Activated CD4-positive, alpha-beta T cell treated with anti-CD3 and anti-CD28 coated beads for 24 hours (primary cell): ENCODE measurements around the gene CACNA1C.

Experiments used
- DNase-seq, 2 donors: peaks; one replicate each; pipeline ENCODE4 v3.0.0-alpha.2; 2020; ENCODE audit warnings: low read depth in 2 of 2

CACNA1C gene

GRCh38 chr12:2553388-2554126 lies 500.8 kb downstream of the CACNA1C start:
- no peak for DNase-seq

DNA sequence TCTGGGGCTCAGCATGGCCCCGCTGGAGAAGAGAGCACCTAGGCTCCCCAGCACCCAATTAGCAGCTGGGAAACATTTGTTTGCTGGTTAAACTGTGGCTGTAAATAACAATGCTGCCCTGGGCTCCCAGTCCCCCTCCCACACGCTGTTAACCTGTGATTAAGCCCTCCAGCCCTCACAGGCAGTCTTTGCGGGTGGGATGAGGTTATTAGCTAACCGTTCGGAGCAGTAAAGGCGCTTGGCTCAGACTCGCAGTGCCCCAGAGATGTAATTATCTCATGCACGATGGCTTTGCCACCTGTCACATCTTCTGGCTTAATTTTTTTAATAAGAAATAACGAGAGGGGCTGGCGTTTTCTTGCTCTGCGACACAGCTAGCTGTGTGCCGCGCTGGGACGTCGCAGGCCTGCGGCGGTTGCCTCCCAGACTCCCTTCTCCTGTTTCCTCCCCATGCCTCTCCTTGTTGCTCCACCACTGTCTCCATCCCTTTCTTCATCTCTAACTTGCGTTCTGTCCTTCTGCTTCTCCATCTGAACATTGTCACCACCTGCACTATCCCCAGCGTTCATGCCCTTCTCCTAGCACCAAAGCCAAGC lies 502.8 kb downstream of the CACNA1C start:
- no peak for DNase-seq

GRCh38 chr12:2557597-2557996 lies 504.8 kb downstream of the CACNA1C start:
- DNase-seq, result no peak

DNA sequence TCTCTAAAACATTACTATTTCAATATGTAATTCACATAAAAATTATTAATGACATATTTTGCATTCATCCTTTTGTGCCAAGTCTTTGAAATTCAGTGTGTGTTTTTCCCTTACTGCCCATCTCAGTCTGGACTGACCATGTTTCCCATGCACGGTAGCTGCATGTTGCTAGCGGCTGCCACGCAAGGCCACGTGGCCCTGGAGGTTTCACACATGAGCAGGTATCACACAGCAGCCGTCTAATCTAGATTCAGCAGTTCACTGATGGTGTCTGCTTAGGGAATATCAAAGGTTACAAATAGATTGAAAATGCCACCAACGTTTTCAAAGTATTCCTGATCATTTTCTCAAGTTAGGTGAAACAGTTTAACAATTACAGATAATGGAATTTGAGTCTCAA lies 507.1 kb downstream of the CACNA1C start:
- DNase-seq, result no peak

GRCh38 chr12:2560356-2560755 lies 507.6 kb downstream of the CACNA1C start:
- DNase-seq, result no peak

DNA sequence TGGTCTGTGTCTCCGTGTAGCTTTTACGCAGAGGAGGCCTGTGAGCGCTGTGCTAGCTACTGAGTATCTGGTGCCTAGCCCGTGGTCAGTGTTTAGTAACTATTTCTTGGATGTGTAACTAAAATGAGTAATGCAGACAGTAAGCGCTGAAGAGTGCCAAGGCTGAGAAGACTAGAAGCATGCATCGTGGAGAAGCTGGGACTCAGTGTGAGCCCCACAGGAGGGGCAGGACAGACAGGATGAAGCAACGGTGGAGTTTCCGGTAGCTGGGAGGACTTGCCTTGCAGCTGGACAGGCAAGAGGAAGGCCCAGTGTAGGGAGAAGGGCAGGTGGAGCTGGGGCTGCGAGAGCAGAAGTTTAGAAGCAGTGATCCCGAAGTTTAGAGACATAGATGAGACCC lies 508.6 kb downstream of the CACNA1C start:
- DNase-seq, result no peak

DNA sequence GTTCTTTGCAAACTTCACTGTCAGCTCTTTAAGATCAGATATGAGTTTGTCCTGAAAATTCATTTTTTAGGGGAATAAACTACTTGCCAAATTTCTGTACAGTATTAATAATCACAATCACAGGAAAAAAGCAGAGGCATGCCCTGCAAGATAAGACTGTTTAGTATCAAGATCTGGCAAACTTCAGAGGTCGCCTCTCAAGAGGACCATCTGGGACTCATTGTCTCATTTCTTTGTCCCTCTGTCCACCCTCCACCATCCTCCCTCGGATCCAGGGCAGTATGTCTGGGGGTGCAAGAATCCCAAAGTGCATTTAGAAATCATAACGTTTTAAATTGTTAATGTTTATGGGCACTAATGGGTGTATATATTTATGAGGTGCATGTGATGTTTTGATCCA lies 509.6 kb downstream of the CACNA1C start:
- no peak for DNase-seq

DNA sequence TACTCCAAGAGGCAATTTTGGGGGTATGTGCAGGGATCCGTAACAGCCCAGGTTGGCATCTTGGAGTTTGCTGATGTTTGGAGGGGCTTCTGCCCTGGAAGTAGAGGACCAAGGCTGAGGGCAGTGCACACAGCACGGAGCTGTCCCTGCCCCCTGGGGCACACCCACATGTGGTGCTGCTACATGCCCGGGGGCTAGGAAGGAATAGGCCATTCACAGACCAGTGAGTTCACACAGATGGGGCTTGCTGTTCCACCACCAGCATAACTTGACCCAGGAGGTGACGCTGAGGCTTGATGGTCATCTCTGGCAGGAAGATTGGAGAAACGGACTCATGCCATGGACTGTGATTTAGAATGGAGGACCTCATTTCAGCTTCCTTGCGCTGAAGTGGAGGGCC lies 510.9 kb downstream of the CACNA1C start:
- DNase-seq, result no peak

DNA sequence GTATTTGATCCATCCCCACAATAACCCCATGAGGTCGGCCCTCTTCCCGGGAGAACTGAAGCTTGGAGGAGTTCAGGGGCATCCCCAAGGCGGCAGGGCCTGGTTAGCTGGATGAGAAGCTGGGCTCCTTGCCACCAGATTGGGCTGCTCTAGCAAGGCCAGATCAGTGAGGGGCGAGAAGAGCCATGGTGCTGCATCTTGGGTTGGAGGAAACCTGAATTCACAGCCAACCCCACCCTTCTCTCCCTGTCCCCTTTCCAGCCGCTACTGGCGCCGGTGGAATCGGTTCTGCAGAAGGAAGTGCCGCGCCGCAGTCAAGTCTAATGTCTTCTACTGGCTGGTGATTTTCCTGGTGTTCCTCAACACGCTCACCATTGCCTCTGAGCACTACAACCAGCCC lies 513.4 kb downstream of the CACNA1C start:
- no peak for DNase-seq

DNA sequence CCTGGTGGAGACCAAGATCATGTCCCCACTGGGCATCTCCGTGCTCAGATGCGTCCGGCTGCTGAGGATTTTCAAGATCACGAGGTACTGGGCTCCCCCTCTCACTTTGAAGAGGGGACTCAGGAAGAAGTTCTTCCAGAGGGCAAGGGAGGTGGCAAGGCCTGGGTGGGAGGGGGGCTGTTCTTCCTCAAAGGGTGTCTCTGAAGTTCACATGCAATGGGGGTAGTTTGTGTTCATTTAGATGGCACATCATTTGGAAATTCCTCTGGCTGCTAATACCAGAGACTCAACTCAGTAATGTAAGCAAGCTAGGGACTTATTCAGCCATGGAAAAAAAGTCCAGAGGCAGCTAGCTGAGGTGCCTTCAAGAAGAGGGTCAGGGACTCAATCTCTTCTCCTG lies 514.9 kb downstream of the CACNA1C start:
- DNase-seq, result no peak

DNA sequence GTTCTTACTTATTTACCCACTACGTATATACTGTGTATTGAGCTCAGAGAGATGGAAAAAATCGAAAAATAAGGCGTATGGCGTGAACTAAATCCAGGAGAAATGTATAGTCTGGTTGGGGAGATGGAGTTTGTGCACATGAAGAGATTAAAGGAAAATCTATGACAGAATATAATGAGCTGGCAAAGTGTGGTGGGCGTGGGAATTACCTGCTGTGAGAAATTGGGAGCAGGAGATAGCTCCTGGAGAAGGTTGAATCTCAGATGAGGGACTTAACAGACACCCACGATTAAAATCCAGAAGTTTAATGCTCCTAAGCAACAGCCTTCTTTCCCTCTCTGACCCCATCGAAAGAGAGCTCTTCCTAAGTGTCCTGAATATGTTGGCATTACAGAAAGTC lies 517.8 kb downstream of the CACNA1C start:
- no peak for DNase-seq

- no peak for DNase-seq
Observed at GRCh38 chr12:2574355-2574935, 521.7 kb downstream of the CACNA1C start.

DNA sequence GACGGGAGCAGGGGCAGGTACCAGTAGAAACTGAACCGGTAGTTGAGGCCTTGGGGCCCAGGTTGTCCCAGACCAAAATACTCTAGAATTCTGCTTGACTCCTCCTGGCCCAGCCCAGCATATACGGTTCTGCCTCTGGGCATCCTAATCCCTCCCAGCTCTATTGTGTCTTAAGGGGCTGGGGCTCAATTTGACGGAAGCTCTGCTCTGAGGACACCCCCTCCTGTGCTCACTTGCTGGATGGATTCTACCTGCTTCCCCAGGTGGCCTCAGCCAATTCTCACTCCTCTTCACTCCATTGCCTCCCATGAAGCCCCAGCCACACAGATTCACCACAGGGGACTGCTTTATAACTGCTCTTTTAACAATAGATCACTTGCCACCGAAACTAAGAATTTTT lies 522.5 kb downstream of the CACNA1C start:
- DNase-seq, result no peak

DNA sequence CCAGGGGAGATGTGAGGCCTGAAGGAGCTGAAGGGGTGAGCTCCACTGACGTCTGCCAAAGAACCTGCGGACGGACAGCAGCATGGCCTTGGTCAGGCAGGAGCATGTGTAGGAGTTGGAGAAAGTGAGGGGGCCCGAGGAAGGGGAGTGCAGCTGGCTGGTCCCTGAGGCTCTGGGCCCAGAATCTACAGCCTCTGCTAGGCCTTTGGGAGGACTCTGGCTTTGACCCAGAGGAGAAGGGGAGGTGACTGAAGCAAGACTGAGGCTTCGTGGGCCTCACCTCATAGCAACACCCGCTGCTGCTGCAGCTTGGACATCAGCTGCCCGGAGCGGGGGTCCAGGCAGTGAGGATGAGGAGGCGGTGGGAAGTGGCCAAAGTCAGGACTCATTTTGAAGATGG lies 525.4 kb downstream of the CACNA1C start:
- no peak for DNase-seq

- no peak for DNase-seq
Observed at GRCh38 chr12:2578772-2579171, 526.0 kb downstream of the CACNA1C start.

DNA sequence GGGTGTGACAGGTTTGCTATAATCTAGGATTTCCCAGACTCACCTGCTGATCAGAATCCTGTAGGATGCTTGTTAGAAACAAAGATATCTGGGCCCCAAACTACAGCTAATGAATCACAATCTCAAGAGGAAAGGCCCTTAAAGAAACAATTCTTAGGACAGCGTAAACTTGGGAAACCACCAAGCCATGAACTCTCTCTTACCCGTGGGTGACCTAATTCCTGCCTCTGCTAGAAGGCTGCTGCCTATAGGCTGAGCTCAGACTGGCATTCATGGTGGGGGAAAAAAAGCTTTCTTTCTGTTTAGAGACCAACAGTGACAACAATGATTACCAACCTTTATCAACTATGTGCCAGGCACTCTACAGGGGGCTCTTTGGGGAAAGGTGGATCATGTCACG lies 528.0 kb downstream of the CACNA1C start:
- DNase-seq, result no peak

DNA sequence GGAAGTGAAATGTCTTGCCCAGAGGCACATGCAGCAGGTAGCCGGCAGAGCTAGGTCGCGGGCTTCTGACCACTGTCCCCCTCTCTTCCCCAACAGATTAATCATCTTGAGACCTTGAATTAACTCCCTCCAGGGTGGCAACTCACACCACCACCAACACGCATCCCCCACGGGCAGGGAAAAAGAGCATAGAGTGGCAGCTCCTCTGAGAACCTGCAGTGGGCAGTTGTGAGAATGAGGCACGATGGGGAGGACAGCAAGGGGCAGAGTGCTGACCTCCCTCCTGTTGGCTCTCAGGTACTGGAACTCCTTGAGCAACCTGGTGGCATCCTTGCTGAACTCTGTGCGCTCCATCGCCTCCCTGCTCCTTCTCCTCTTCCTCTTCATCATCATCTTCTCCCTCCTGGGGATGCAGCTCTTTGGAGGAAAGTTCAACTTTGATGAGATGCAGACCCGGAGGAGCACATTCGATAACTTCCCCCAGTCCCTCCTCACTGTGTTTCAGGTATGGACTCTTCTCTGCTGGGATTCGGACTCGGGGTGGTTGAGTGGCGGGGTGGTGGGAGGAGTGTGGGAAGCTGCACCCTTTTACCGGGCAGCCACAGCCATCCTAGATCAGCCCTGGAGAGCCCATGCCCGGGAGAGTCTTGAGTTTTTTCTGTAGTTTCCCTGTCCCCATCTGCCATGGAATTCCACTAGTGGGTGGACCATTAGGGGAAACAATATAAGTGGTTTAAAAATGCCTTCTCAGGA lies 528.7 kb downstream of the CACNA1C start:
- DNase-seq, result no peak

DNA sequence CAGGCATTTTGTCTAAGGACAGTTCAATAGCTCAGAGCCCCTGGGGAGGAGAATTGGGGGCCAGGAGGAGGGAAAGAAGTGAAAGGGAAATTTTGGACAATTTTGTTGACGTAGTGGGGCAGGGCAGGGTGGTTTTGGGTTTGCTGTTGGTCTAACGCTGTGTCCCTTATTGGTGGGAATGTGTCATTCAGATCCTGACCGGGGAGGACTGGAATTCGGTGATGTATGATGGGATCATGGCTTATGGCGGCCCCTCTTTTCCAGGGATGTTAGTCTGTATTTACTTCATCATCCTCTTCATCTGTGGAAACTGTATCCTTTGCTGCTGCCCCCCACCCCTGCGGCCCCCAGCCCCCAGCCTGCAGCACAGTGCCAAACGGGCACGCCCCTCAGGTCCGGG lies 529.8 kb downstream of the CACNA1C start:
- DNase-seq, result no peak

DNA sequence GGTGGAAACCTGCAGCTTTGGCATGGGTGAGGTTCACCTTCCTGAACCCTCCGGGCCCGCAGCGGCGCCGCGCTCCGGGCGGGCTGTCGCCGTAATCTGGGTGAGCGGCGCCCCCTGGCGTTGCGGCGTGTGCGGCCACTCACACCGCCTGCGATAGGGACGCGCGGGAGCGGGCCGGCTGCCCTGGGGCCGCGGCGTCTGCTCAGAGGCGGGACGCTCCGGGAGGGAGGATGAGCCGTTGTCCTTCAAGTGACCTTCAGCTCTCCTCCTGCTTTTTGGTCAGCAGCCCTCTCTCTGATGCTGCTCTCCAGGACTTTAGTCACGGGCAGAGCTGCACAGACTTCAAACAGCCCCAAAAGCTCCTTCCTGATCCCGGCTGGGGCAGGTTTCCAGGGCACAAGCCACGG lies 530.3 kb downstream of the CACNA1C start:
- DNase-seq, result peak; percentile 26 to 54

GRCh38 chr12:2583642-2584401 lies 531.0 kb downstream of the CACNA1C start:
- DNase-seq, result no peak

GRCh38 chr12:2586156-2587038 lies 533.6 kb downstream of the CACNA1C start:
- DNase-seq, result no peak
